Stimulated activated naive CD8-positive, alpha-beta T cell treated with anti-CD3 and anti-CD28 coated beads, Interleukin-15, Interleukin-2, amounts not matched to agents 100 ng/mL and 50 ng/mL, for 24 hours (primary cell): ENCODE results near the gene PIF1.

Experiments
- H3K27ac Mint-ChIP-seq: one replicate; pipeline ENCODE4 v1.8.0; 2021; ENCODE audit warnings: mild to moderate bottlenecking, mixed read lengths
- H3K27me3 Mint-ChIP-seq: one replicate; pipeline ENCODE4 v1.8.0; 2021; ENCODE audit warnings: mixed read lengths
- H3K36me3 Mint-ChIP-seq: one replicate; pipeline ENCODE4 v1.8.0; 2021; ENCODE audit warnings: low read depth, mixed read lengths
- H3K4me1 Mint-ChIP-seq: one replicate; pipeline ENCODE4 v1.8.0; 2021; ENCODE audit warnings: low read depth, mixed read lengths
- H3K4me3 Mint-ChIP-seq: one replicate; pipeline ENCODE4 v1.8.0; 2021; ENCODE audit warnings: mild to moderate bottlenecking, mixed read lengths
- H3K9me3 Mint-ChIP-seq: one replicate; pipeline ENCODE4 v1.8.0; 2021; ENCODE audit warnings: mixed read lengths

Gene PIF1

GRCh38 chr15:64855205-64855975 is 29.9 kb upstream of the PIF1 start:
- H3K9me3 Mint-ChIP-seq: no peaks in the 10 kb centered on the region
- peak overlapping the region; percentile 45 for H3K27ac Mint-ChIP-seq
- no peak overlapping the region for H3K4me3 Mint-ChIP-seq
- H3K36me3 Mint-ChIP-seq: peaks cover 31% of the 10 kb centered on the region
- H3K4me1 Mint-ChIP-seq: peaks cover 42% of the 10 kb centered on the region
- H3K27me3 Mint-ChIP-seq: no peaks in the 10 kb centered on the region

DNA sequence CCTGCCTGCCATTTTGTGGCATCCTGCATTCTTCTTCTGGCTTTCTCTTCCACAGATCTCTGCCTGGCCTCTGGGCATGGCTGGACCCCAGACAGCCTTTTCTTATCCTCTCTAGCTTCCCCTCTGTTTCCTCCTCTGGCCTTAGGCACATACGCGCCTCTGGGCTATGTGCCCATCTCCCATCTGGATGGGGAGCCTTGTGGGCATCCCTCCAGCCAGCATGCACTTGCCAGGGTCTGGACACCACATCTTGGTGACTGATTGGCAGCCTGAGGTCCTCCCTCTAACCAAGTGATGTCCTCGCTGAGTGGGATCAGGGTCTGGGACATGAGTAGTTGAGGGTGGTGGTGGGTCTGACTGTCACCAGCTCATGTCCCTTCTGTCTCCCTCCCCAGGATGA is 29.1 kb upstream of the PIF1 start:
- Mint-ChIP-seq H3K36me3 (peaks cover 28% of the 10 kb centered on the region), H3K27me3 (no peaks in the 10 kb centered on the region), H3K9me3 (no peaks in the 10 kb centered on the region), H3K27ac (no peak overlapping the region), H3K4me3 (no peak overlapping the region), H3K4me1 (peaks cover 42% of the 10 kb centered on the region)

DNA sequence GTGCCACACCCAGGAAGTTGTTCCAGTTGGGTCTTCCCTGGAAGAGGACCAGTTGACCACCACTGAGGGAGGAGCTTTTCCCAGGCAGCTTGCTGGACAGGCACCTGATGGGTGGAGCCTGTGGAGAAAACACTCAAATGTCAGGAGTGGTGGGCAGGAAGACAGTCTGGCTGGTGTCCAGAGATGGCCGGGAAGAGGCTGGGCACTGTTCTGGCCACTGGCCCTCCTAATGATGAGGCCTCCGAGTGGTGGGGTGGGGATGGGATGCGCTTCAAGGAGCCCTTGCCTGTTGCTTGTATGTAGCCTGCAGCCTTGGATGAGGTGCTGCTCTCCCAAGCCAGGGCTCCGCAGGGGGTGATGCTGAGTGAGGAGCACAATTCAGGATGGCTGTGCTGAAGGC is 28.6 kb upstream of the PIF1 start:
- no peak overlapping the region for H3K4me3 Mint-ChIP-seq
- peaks cover 42% of the 10 kb centered on the region for H3K4me1 Mint-ChIP-seq
- peaks cover 26% of the 10 kb centered on the region for H3K36me3 Mint-ChIP-seq
- no peaks in the 10 kb centered on the region for H3K27me3 Mint-ChIP-seq
- H3K27ac Mint-ChIP-seq: no peak overlapping the region
- no peaks in the 10 kb centered on the region for H3K9me3 Mint-ChIP-seq

GRCh38 chr15:64851503-64851840 is 26.0 kb upstream of the PIF1 start:
- no peak overlapping the region for H3K27ac Mint-ChIP-seq
- no peak overlapping the region for H3K4me3 Mint-ChIP-seq

DNA sequence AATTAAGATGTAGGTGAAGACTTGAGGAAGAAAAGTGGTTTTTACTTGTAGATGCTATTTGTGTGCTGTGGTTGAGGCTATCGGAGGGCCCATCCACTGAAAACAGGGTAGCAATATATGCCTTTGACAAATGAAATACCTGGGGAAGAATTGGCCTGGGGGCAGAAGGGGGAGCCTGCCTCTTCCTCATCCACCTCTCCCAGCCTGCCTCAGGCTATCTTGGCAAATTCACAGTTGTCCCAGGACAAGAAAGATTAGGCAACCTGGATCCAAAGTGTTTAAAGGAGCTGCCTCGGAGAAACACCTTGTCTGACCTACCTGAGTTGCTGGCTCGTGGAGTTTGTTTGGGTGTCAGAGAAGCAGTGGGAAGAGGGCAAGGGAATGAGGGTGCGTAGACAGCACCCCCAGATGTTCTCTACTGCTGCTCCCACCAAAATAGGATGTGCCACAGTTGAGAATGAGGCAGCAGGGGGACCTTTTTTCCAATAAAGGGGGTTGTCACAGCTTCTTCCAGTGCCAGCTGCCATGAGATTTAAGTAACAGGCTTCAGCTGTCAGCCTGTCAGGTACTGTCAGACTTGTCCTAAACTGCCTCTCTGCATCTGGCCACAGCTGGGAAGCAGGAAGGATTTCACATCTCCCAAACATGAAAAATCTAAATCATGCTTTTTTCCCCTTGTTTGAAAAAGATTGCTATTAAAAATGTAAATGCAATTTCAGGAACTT is 25.5 kb upstream of the PIF1 start:
- Mint-ChIP-seq H3K27me3 (no peaks in the 10 kb centered on the region), H3K27ac (no peak overlapping the region), H3K4me3 (no peak overlapping the region)

More at GRCh38 chr15:64851503-64851840, 26.0 kb upstream of the PIF1 start:
- Mint-ChIP-seq H3K4me1 (peaks cover 35% of the 10 kb centered on the region), H3K27me3 (no peaks in the 10 kb centered on the region), H3K9me3 (no peaks in the 10 kb centered on the region), H3K36me3 (peaks cover 26% of the 10 kb centered on the region)

DNA sequence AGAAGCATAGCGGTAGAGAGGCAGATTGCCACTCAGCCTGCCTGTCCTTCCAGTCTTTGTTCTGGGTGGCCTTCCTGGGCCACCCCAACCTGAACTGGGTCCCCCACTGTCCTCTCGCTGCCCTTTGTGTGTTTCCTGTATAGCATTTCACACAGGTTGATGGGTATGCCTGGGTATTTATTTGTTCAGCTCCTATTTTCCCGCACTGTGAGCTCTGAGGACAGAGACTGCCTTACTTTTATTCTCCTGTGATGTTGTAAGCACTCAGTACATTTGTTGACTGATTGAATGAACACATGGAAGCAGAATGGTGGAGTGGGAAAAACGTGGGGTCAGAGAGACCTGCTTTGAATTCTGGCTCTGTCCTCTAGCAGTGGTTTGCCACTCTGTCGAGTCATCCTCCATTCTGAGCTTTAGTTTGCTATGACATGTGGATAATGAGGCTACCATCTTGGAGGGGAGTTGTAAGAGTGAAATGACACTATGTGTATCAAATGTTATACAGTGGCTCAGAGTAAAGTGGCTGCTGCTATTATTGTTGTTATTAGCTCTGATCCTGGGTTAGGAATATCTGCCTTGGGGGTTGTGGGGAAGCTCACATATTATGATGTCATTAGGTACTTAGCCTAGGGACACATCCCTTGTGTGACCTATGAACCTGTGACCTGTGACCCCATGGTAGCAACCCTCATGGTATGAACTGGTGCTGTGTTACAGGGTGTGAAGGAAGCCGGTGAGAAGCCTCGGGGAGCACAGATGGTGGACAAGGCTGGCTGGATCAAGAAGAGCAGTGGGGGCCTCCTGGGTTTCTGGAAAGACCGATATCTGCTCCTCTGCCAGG is 22.6 kb upstream of the PIF1 start:
- Mint-ChIP-seq H3K4me1 (peaks cover 52% of the 10 kb centered on the region), H3K36me3 (peaks cover 20% of the 10 kb centered on the region), H3K9me3 (no peaks in the 10 kb centered on the region), H3K4me3 (no peak overlapping the region), H3K27ac (peak overlapping the region; percentile 5), H3K27me3 (no peaks in the 10 kb centered on the region)

More for the DNA sequence above, 25.5 kb upstream of the PIF1 start:
- no peaks in the 10 kb centered on the region for H3K9me3 Mint-ChIP-seq
- H3K36me3 Mint-ChIP-seq: peaks cover 22% of the 10 kb centered on the region
- peaks cover 35% of the 10 kb centered on the region for H3K4me1 Mint-ChIP-seq

- H3K27ac Mint-ChIP-seq: no peak overlapping the region
- no peak overlapping the region for H3K4me3 Mint-ChIP-seq
- no peaks in the 10 kb centered on the region for H3K27me3 Mint-ChIP-seq
- no peaks in the 10 kb centered on the region for H3K9me3 Mint-ChIP-seq
- H3K36me3 Mint-ChIP-seq: peaks cover 20% of the 10 kb centered on the region
- H3K4me1 Mint-ChIP-seq: peaks cover 59% of the 10 kb centered on the region
Observed at GRCh38 chr15:64847448-64847847, 22.0 kb upstream of the PIF1 start.

- no peak overlapping the region for H3K4me3 Mint-ChIP-seq
- no peaks in the 10 kb centered on the region for H3K9me3 Mint-ChIP-seq
- H3K27ac Mint-ChIP-seq: no peak overlapping the region
- peaks cover 62% of the 10 kb centered on the region for H3K4me1 Mint-ChIP-seq
- no peaks in the 10 kb centered on the region for H3K27me3 Mint-ChIP-seq
- peaks cover 17% of the 10 kb centered on the region for H3K36me3 Mint-ChIP-seq
Observed at GRCh38 chr15:64847016-64847415, 21.6 kb upstream of the PIF1 start.

DNA sequence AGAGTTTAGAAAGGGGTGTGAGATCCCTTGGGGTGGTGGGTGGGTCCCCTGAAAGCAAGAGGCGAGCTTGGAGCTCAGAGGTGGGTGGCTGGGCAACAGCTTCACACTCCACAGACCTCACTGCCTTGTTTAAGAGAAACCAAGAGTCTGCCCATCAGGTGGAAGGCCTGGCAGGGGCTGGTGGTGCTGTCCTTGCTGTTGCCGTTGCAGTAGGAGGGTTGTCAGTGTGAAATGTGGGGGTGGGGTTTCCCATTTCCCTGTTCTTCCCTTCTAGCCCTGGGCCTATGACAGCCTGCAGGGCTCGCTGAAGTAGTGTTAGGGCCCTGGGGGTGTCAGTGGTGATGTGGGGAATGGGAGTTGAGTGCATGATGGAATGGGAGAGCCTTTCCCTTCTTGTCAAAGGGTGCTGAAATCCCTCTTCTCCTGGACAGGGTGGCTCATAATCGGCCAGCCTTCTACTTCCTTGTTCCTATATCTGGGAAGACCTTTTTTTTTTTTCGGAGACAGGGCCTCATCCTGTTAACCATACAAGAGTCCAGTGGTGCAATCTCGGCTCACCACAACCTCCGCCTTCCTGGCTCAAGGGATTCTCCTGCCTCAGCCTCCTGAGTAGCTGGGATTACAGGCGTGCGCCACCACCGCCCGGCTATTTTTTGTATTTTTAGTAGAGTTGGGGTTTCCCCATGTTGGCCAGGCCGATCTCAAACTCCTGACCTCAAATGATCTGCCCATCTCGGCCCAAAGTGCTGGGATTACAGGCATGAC is 20.6 kb upstream of the PIF1 start:
- H3K4me3 Mint-ChIP-seq: peak overlapping the region; percentile 32
- peaks cover 15% of the 10 kb centered on the region for H3K36me3 Mint-ChIP-seq

GRCh38 chr15:64845183-64845611 is 19.8 kb upstream of the PIF1 start:
- Mint-ChIP-seq H3K4me1 (peaks cover 69% of the 10 kb centered on the region), H3K36me3 (peaks cover 9% of the 10 kb centered on the region), H3K27me3 (no peaks in the 10 kb centered on the region), H3K9me3 (no peaks in the 10 kb centered on the region), H3K27ac (no peak overlapping the region), H3K4me3 (peak overlapping the region; percentile 92)

More for the DNA sequence above, 20.6 kb upstream of the PIF1 start:
- H3K9me3 Mint-ChIP-seq: no peaks in the 10 kb centered on the region
- peak overlapping the region; percentile 21 for H3K27ac Mint-ChIP-seq
- peaks cover 62% of the 10 kb centered on the region for H3K4me1 Mint-ChIP-seq
- no peaks in the 10 kb centered on the region for H3K27me3 Mint-ChIP-seq

GRCh38 chr15:64844576-64845145 is 19.2 kb upstream of the PIF1 start:
- Mint-ChIP-seq H3K27me3 (no peaks in the 10 kb centered on the region), H3K27ac (peak overlapping the region; percentile 77), H3K4me3 (peak overlapping the region; percentile 92), H3K9me3 (no peaks in the 10 kb centered on the region), H3K4me1 (peaks cover 69% of the 10 kb centered on the region), H3K36me3 (peaks cover 8% of the 10 kb centered on the region)

DNA sequence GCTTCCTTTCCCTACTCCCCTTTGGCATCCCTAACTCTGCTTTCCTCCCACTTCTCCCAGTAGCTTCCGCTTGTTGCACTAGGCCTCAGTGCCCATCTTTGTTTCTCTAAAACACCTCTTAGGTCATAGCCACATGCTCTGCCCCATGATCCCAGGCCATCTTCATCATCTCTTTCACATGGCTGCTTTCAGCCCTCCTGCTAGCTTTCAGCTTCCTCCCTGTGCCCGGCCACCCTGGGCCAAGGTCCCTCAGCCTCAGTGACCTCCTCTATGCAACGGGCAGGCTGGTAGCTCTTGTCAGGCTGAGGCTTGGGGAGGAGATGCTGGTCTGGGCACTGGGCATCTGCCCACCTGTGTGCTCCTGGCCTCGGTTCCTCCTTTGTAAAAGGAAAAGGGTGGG is 18.5 kb upstream of the PIF1 start:
- Mint-ChIP-seq H3K27me3 (no peaks in the 10 kb centered on the region), H3K4me3 (peak overlapping the region; percentile 92), H3K9me3 (no peaks in the 10 kb centered on the region), H3K27ac (peak overlapping the region; percentile 77), H3K36me3 (peaks cover 8% of the 10 kb centered on the region), H3K4me1 (peaks cover 69% of the 10 kb centered on the region)

DNA sequence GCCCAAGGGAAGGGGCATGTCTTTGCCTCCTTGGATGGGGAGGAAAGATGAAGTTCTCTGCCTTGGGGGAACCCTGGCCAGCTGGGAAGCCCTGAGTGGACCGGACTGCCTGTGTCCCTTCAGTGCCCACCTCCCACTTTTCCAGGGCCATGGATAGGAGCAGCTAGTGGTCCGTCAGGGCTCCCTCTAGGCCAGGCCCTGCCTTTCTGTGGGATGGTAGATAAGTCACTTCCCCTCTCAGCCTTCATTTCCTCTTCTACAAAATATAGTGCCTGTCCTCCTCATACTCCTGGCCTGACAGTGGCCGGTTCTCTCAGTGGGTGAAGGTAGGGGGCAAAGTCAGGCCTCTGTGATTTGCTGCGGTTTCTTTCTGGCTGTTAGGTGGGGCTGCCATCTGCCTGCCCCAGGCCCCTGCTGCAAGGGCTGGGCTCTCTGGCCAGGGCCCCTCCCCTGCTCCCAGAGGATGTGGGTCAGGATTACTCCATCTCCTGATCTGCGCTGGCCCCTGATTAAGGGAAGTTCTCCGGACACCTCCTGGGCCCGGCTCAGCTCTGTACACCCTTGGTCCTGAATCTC is 17.6 kb upstream of the PIF1 start:
- no peaks in the 10 kb centered on the region for H3K27me3 Mint-ChIP-seq

More for the DNA sequence above, 17.6 kb upstream of the PIF1 start:
- H3K4me3 Mint-ChIP-seq: peak overlapping the region; percentile 92
- H3K36me3 Mint-ChIP-seq: peaks cover 2% of the 10 kb centered on the region
- peak overlapping the region; percentile 85 for H3K27ac Mint-ChIP-seq
- H3K9me3 Mint-ChIP-seq: no peaks in the 10 kb centered on the region
- peaks cover 74% of the 10 kb centered on the region for H3K4me1 Mint-ChIP-seq
